ENCODE data around the gene NFATC1.

NFATC1 gene

DNA sequence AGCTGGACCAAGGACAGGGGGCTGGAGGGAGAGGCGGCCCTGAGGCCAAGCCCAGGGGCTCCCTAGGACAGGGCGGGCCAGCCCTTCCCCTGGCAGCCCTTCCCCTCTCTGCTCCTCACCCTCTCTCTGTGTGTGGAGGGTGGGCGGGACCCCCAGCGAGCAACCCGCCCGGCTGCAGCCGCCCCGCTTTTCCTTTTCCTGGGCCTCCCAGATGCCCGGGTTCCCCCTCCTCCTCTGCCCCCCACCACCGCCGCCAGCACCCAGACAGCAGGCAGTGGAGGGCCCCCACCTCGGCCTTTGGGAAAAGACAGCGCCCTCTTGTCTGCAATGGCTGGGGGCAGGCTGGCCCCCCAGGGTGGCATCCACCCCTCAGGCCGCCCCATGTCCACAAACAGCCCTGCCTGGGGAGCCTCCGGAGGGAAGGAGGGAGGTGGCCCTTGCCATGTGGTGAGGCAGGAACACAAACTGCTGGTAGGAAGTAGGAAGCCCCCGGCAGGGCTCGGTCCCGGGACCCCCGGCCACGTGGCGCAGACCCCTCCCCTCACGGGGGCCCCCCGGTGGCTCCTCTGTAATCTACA lies 148.7 kb downstream of the NFATC1 start:
- no peak for DNase-seq

DNA sequence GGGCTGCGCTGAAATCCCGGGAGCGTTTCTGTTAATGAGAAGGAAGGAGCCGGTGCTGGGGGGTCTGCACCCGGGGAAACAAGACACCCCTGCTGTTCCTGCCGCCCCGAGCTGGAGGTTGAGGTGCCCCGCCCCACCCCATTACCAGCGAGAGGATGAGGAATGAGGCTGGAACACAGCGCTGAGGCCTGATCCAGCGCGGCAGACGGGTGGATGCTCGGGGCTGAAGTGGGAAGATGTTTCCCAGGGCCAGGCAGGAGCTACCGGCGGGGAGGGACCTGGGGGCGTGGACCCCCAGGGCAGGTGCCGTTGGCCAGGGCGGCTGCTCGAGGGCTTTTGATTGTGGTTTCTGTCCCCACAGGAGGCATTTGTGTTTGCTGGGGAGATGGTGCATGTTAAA lies 149.5 kb downstream of the NFATC1 start:
- DNase-seq = no peak

DNA sequence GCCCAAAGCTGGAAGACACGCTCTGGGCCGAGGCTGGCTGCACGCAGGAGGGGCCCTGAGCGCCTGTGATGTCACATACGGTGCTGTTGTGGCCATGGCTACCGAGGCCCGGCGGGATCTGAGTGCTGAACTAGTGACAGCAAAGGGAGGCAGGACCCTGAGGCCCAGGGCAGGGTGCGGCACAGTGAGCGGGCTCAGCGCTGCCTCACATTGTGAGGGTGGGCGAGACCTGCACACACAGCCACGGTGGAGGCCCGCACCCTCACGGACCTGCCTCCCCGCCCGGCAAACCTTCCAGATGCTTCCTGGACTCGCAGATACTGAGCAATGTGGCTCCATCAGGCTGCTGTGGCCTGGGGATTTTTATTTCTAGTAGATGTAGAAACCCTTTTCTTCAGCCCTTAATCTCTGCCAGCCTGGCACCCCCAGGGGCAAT lies 150.0 kb downstream of the NFATC1 start:
- DNase-seq = no peak

GRCh38 chr18:79546781-79547272 lies 151.1 kb downstream of the NFATC1 start:
- no peak for DNase-seq

GRCh38 chr18:79547413-79548076 lies 151.8 kb downstream of the NFATC1 start:
- no peak for DNase-seq

DNA sequence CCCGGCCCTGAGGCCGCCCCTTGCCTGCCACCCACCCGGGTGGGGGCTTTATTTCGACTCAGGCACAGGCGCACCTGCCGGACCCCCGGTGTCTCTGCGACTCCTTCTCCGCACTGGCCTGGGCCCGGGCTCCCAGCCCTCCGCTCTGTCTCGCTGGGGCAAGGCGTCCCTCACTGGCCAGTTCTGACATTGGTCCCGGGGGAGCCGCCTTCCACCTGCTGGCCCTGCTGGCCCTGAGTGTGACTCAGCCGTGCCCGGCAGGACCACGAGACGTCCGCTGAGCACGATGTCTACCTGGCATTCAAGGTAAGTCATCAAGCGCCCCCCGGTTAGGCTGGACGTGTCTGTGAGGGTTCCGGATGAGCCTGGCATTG lies 152.3 kb downstream of the NFATC1 start:
- DNase-seq = no peak

DNA sequence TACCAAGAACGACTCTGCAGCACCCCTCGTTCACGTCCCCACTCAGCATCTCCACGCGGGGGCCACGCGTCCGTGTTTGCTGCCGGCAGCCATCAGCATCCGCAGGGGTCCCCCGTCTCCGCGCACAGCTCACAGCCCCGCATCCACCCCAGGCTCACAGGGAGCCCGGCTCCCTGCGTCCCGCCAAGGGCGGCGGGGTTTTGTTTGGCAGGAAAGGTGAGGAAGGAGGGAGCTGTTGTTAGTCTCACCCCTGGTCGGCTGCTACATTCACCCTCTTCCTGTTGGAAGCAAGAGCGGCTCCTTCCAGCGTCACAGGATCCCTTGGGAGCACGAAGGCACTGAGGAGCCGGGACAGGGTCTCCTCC lies 152.9 kb downstream of the NFATC1 start:
- DNase-seq = no peak

GRCh38 chr18:79548986-79549637 lies 153.4 kb downstream of the NFATC1 start:
- no peak for DNase-seq

DNA sequence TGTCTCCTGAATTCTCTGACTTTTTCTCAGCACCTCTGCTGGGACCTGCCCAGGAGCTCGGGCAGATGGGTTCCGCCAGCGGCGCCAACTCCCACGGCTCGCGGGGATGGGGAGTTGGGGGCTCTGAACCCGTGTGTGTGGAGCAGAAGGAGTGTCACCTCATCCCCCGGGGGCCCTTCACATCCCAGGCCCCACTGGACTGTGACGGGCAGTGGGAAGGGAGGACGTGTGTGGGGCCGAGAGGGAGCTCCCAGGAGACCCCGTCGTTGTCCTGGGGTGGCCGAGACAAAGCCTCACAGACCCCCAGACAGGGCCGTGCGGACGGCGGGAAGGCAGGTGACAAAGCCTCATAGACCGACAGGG lies 153.9 kb downstream of the NFATC1 start:
- DNase-seq = no peak

GRCh38 chr18:79552140-79552631 lies 156.5 kb downstream of the NFATC1 start:
- DNase-seq = no peak

DNA sequence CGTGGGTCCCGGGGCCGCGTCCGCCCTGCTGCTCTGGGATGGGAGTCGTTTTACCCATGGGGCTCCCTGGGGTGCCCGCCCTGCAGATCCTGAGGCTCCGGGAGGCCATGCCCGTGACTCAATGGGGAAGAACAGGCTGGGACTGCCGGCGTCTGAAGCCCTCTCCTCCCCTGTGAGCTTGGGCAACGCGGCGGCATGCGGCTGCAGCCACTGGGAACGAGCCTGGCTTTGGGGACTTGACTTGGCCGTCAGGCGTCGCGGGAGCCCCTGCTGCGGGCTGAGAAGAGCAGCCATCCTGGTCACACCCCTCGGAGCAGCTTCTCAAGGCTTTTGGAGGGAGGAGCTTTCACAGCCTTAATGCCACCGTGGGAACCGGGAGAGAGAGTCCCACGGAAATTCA lies 157.0 kb downstream of the NFATC1 start:
- no peak for DNase-seq

DNA sequence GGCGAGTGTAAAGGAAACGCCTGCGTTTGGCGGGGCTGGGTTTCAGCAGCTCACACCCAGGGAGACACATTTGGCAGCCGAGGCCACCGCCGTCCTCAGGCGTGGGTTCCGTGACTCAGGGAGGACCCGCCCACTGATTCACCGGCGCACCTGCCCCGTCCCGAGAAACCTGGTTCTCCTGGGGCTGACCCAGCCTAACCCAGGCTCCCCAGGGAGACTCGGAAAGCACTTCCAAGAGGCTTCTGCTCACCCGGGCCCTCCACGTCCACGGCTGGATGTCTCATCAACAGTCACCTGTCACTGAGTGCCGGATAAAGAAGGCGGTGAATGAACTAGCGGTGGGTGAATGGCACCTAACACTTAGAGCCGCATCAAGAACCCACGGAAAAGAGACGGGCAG lies 157.4 kb downstream of the NFATC1 start:
- DNase-seq = no peak

GRCh38 chr18:79553696-79554095 lies 158.0 kb downstream of the NFATC1 start:
- DNase-seq = no peak

DNA sequence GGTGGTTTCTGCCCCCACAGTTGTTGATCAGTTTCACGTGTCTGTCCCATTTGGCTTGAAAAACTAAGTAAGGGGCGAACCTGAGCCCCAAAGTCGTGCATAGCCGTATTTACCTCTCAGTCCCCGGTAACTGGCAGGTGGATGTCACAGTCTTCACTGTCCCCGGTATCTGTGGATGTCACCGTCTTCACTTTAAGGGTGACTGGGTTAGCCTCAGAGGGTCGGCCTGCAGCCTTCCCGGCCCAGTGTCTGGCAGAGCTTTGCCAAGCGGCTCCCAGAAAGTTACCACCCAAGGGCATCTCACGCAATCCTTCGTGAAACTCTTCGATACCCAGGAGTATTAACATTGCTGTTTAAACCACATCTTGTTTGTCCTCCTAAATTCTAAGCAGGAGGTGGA lies 158.6 kb downstream of the NFATC1 start:
- no peak for DNase-seq

DNA sequence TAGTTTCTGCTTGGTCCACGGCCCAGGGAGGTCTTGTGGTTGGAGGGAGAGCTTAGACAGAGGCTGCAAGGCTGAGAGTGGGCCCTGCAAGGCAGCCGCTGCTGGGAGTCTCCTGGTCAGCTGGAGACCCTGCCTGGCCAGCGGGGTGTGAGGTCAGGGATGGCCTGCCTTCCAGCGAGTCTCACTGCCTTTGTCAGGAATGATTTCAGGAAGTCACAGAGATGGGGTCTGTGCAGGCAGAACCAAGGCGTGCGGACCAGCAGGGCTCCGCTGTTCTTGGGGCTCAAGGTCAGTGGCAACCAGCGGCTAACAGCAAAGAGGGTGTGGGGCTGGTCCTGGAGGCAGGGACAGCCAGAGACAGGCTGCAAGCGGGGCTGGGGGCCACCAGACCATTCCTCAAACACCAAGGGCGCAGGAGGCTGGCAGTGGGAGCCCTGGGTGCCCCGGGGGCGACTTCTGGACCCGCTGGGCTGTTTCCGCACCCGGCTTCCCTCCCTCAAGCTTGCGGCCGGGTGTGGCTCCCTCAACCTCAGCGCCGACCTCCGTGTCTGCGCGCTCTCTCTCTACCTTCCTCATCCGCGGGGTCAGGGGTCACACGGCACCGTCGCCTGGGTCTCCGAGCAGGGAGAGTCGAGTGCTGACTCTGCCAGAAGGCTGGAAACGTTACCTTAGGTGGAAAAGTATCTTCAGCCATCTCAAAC lies 159.4 kb downstream of the NFATC1 start:
- DNase-seq = no peak

DNA sequence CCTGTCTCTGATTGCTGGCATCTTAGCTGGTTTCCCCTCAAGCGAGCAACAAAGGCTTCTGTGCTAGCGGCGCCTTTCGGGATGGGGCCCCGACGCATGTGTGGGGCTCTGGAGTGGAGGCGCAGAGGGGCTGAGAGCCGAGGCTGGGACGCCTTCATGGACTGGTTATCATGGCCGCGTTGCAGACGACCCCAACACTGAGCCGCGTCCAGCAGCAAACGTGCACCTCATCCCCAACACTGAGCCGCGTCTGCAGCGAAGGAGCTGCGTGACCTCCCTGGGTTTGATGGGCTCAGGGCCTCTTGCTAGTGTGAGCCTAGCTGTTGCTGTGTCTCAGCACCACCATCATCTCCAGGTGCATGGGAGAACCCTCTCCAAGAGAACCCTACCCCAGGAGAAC lies 160.2 kb downstream of the NFATC1 start:
- no peak for DNase-seq

DNA sequence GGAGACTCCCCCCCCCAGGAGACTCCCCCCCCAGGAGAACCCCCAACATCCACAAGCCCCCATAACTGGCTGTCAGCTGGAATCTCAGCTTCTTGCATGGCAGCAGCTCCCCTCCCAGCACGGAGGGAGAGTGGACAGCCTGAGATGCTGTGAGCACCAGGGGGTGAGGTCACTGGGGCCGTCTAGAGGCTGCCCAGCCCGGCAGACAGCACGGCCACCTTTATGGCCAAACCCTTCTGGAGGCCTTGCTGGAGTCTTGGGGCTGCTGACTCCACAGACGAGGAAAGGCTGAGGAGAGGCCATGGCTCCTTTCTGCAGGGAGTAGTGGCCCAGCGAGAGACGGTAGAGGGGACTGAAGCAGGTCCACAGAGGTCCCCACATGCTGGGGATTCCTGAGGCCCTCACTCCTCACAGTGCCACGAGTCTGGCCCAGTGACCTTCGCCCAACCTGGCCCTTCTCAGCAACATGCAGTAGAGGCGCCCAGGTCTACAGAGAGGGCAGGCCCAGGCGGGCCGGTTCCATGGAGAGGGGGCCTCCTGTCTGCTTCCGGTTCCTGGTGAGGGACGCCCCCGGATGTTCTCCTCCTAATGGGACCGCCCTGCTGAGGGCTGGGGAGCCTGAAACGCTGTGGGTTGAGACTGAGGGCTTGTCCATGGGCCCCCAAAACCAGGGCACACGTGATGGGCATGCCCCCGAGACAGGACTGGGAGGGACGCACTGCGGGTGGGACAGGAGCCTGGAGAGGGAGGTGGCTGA lies 161.3 kb downstream of the NFATC1 start:
- DNase-seq = no peak

GRCh38 chr18:79558196-79558932 lies 162.6 kb downstream of the NFATC1 start:
- no peak for DNase-seq

GRCh38 chr18:79558933-79559416 lies 163.2 kb downstream of the NFATC1 start:
- no peak for DNase-seq

DNA sequence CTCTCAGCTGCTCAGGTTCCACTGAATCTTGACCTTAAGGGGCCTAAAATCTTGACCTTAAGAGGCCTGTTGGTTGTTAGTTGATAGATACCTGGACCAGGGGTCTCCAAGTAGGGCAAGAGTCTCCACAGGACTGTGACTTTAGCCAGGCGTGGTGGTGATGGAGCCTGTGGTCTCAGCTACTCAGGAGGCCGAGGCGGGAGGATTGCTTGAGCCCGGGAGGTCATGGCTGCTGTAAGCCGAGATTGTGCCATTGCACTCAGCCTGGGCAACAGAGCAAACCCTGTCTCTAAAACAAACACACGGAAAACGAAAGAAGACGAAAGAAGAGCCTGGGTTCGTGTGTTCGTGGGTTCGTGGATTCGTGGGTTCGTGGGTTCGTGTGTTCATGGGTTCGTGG lies 163.7 kb downstream of the NFATC1 start:
- DNase-seq = no peak

DNA sequence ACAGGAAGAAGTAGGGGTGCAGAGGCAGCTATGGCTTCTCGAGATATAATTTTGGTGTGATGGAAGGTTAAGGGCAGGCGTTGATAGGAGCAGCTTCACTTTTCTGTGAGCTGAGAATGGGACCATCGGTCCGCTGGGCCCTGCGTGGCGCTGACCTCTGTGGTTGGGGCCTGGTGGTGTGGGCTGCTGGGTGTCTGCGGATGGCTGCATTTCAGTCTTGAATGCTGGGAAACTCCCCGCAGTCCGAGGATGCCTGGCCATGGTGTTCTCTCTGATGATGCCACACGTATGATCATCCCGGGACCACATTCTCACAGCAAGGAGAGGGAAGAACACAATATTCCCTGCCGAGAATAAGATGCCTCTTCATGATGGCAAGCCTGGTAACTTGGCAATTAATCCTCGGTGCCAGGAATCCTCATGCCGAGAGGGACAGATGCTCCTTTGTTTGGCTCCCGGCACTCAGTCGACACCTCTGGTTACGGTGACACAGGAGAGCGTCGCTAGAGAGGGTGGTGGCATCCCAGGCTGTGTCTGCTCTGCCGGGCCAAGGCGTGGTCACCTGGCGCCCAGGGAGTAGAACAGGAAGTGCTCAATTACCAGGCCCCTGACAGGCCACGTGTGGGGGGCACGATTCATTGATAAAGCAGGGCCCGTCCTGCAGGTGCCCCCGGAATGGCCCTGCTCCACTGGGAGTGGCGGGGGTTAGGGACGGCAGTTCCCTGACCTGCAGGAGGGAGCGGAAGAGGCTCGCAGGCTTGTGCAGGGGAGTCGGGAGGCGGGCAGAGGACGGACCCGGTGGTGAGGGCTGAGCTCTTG lies 164.5 kb downstream of the NFATC1 start:
- no peak for DNase-seq

Data from NCI-H510A (cell line).